HG03280 (cell line): ENCODE measurements around the gene DGKD.

ENCODE experiments used
- ATAC-seq: cut with Tn5 transposase; IDR thresholded peaks from one replicate; pipeline ENCODE4 v1.9.1; 2021; ENCODE audit warnings: mild to moderate bottlenecking, moderate library complexity; ENCODE audit not compliant: unreplicated experiment

DGKD gene

GRCh38 chr2:233424154-233424951 lies 70.1 kb downstream of the DGKD start:
- no peak for ATAC-seq

GRCh38 chr2:233426619-233427342 lies 72.5 kb downstream of the DGKD start:
- no peak for ATAC-seq

- no peak for ATAC-seq
These were observed 73.7 kb downstream of the DGKD start for GRCh38 chr2:233428008-233428407.

GRCh38 chr2:233428438-233428837 lies 74.1 kb downstream of the DGKD start:
- ATAC-seq, result no peak

- no peak for ATAC-seq
These were observed 75.0 kb downstream of the DGKD start for GRCh38 chr2:233429175-233429897.

- ATAC-seq, result no peak
These were observed 75.8 kb downstream of the DGKD start for GRCh38 chr2:233430081-233430480.

- no peak for ATAC-seq
These were observed 76.4 kb downstream of the DGKD start for GRCh38 chr2:233430651-233431050.

- ATAC-seq, result no peak
These were observed 78.7 kb downstream of the DGKD start for GRCh38 chr2:233433029-233433428.

GRCh38 chr2:233433794-233434193 lies 79.5 kb downstream of the DGKD start:
- no peak for ATAC-seq

- no peak for ATAC-seq
These were observed 80.5 kb downstream of the DGKD start for GRCh38 chr2:233434666-233435330.

GRCh38 chr2:233435436-233436190 lies 81.3 kb downstream of the DGKD start:
- ATAC-seq, result no peak

- no peak for ATAC-seq
These were observed 81.9 kb downstream of the DGKD start for GRCh38 chr2:233436191-233436581.

- ATAC-seq, result no peak
These were observed 82.6 kb downstream of the DGKD start for GRCh38 chr2:233436691-233437438.

- no peak for ATAC-seq
These were observed 83.2 kb downstream of the DGKD start for GRCh38 chr2:233437439-233437955.

GRCh38 chr2:233438573-233439147 lies 84.4 kb downstream of the DGKD start:
- no peak for ATAC-seq

GRCh38 chr2:233439191-233439590 lies 84.9 kb downstream of the DGKD start:
- no peak for ATAC-seq

- no peak for ATAC-seq
These were observed 86.0 kb downstream of the DGKD start for GRCh38 chr2:233440314-233440713.

- no peak for ATAC-seq
These were observed 86.4 kb downstream of the DGKD start for GRCh38 chr2:233440714-233441113.
